Activated CD4-positive, CD25-positive, alpha-beta regulatory T cell treated with anti-CD3 and anti-CD28 coated beads, Interleukin-2, amount 50 U/mL, for 72 hours (primary cell): ENCODE results near the gene SSNA1.
"Not testable (repeated sequence)": the region's sequence is repeated elsewhere in the genome, so short reads cannot be mapped to it uniquely, and the experiment has no call there.

ENCODE experiments used
- DNase-seq: peaks from one replicate; pipeline ENCODE4 v3.0.0; 2021

SSNA1 gene

GRCh38 chr9:137234055-137234697 is 45.7 kb downstream of the SSNA1 start:
- no peak for DNase-seq

- DNase-seq: no peak
These were observed 46.4 kb downstream of the SSNA1 start for GRCh38 chr9:137234758-137235423.

GRCh38 chr9:137235424-137236237 is 47.2 kb downstream of the SSNA1 start:
- DNase-seq: no peak

GRCh38 chr9:137236238-137236935 is 47.9 kb downstream of the SSNA1 start:
- DNase-seq: peak; percentile 91

GRCh38 chr9:137236936-137237421 is 48.5 kb downstream of the SSNA1 start:
- DNase-seq: no peak

- no peak for DNase-seq
These were observed 49.6 kb downstream of the SSNA1 start for GRCh38 chr9:137237759-137238726.

GRCh38 chr9:137239541-137240200 is 51.2 kb downstream of the SSNA1 start:
- not testable (repeated sequence) for DNase-seq
